Caco-2 (cell line): Measurements from ENCODE around the gene NPAS2. TPM values are rescaled to one million over a fixed set of nuclear protein-coding genes. Genes with fewer than 3 reads are reported as not detected.

ENCODE experiments used
- BruUV-seq: library from RNA; stranded (reverse); fragments of 400-500 nt; replicated peaks from 2 replicates; lab custom pipeline; 2021; lab: Mats Ljungman, UMichigan
- CTCF ChIA-PET: fragments of 300-600 bp; sonication (Branson Sonifier 250); formaldehyde crosslinking; loops from one replicate; lab custom pipeline; 2022; ENCODE audit warnings: antibody characterized with exemption; lab: Charles Lee
- POLR2A ChIA-PET: fragments of 300-600 bp; sonication (Branson Sonifier 250); formaldehyde crosslinking; loops from one replicate; lab custom pipeline; 2022; ENCODE audit warnings: antibody characterized with exemption; lab: Charles Lee
- DNase-seq, 2 experiments: peaks; one replicate each; pipeline versions ENCODE4 v3.0.0 to v3.0.0-alpha.2; 2020 to 2022
- H3K27me3 ChIP-seq: replicated peaks from 2 replicates; pipeline ENCODE4 v1.6.0; 2011; ENCODE audit warnings: low read length; ENCODE audit not compliant: control insufficient read depth, insufficient read depth
- H3K36me3 ChIP-seq: 2 replicates; pipeline ENCODE4 v1.5.1; 2011; ENCODE audit warnings: low read length; ENCODE audit not compliant: control insufficient read depth, insufficient read depth
- H3K4me1 ChIP-seq: fragments of 250-450 bp; sonication (Bioruptor Pico); 2 replicates; pipeline ENCODE4 v1.5.1; 2020; ENCODE audit warnings: mild to moderate bottlenecking
- H3K4me3 ChIP-seq: 2 replicates; pipeline ENCODE4 v1.5.1; 2011; ENCODE audit warnings: low read depth, mild to moderate bottlenecking, control low read depth, low read length
- H3K9me3 ChIP-seq: fragments of 250-450 bp; sonication (Bioruptor Pico); 2 replicates; pipeline ENCODE4 v1.5.1; 2020; ENCODE audit warnings: mild to moderate bottlenecking, moderate library complexity
- H3K27ac Mint-ChIP-seq: one replicate; pipeline ENCODE4 v1.8.0; 2022; ENCODE audit warnings: mixed read lengths; ENCODE audit not compliant: unreplicated experiment
- H3K27me3 Mint-ChIP-seq: one replicate; pipeline ENCODE4 v1.8.0; 2022; ENCODE audit warnings: mixed read lengths; ENCODE audit not compliant: insufficient read depth, unreplicated experiment
- H3K36me3 Mint-ChIP-seq: one replicate; pipeline ENCODE4 v1.8.0; 2022; ENCODE audit warnings: mild to moderate bottlenecking, mixed read lengths; ENCODE audit not compliant: insufficient read depth, unreplicated experiment
- H3K4me1 Mint-ChIP-seq: one replicate; pipeline ENCODE4 v1.8.0; 2022; ENCODE audit warnings: low read depth, mixed read lengths; ENCODE audit not compliant: unreplicated experiment
- H3K4me3 Mint-ChIP-seq: one replicate; pipeline ENCODE4 v1.8.0; 2022; ENCODE audit warnings: mild to moderate bottlenecking, moderate library complexity, mixed read lengths; ENCODE audit not compliant: unreplicated experiment
- H3K9me3 Mint-ChIP-seq: one replicate; pipeline ENCODE4 v1.8.0; 2022; ENCODE audit warnings: mixed read lengths; ENCODE audit not compliant: unreplicated experiment
- CTCF ChIP-seq, 2 experiments: fragments of 200-600 bp in 1 of 2; IDR thresholded peaks; 1 replicate in 1 of 2; 2 replicates in 1 of 2; pipeline versions ENCODE4 v1.5.1 to v1.8.0; 2011 to 2022; ENCODE audit warnings: antibody characterized with exemption in 1 of 2, control low read depth in 1 of 2, inconsistent platforms in 1 of 2, low read depth in 1 of 2, low read length in 1 of 2, mild to moderate bottlenecking in 1 of 2, moderate library complexity in 1 of 2; ENCODE audit not compliant: insufficient read depth in 1 of 2, severe bottlenecking in 1 of 2, unreplicated experiment in 1 of 2
- intact Hi-C: fragments of 100-400 bp; cut with micrococcal nuclease; formaldehyde crosslinking; loops from one replicate; pipeline ENCODE4 v1.10.0; 2022; ENCODE audit not compliant: unreplicated experiment
- total RNA-seq: library from RNA; stranded (reverse); gene quantifications from 2 replicates; pipeline ENCODE4 v1.2.3, GENCODE V29; 2022

Gene NPAS2
- total RNA-seq, 1 experiment from 2014 or later: 2.8 TPM

DNA sequence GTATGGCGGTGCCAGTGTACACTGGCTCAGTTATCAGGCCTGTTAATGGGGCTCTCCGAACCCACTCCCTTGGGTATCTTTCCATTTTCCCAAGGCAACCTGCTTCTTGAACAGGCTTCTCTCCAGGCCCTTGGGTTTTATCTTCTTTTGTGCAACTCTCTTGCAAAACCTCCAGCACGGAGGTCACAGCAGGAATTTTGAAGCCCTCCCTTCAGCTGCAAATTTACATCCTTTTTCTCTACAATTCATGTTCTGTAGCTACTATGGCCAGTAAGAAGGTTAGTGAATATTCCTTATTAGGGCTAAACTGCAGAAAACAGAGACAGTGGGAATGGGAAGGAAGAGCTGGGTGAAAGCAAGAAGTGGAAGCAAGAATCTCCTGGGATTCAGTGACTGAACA, 10.4 kb upstream of the NPAS2 start:
- H3K36me3 ChIP-seq: no peaks in the 10 kb centered on the region
- H3K4me1 Mint-ChIP-seq: no peaks in the 10 kb centered on the region
- ChIA-PET CTCF (no interaction called here), POLR2A (no interaction called here)
- no peaks in the 10 kb centered on the region for H3K27me3 ChIP-seq
- intact Hi-C loops: no loop called here
- peaks cover 19% of the 10 kb centered on the region for H3K27me3 Mint-ChIP-seq
- no TSS peak for BruUV-seq
- no peak overlapping the region for H3K4me3 Mint-ChIP-seq
- no peak overlapping the region for H3K27ac Mint-ChIP-seq
- no peak for TF ChIP-seq CTCF (IDR thresholded peaks at IDR 0.05; ENCODE audit: insufficient read depth in 1 of 2, low read depth in 1 of 2, low read length in 1 of 2, severe bottlenecking in 1 of 2, unreplicated experiment in 1 of 2)
- H3K36me3 Mint-ChIP-seq: no peaks in the 10 kb centered on the region
- H3K9me3 Mint-ChIP-seq: no peaks in the 10 kb centered on the region
- no peaks in the 10 kb centered on the region for H3K4me1 ChIP-seq
- DNase-seq: no peak
- H3K9me3 ChIP-seq: no peaks in the 10 kb centered on the region
- no peak overlapping the region for H3K4me3 ChIP-seq

DNA sequence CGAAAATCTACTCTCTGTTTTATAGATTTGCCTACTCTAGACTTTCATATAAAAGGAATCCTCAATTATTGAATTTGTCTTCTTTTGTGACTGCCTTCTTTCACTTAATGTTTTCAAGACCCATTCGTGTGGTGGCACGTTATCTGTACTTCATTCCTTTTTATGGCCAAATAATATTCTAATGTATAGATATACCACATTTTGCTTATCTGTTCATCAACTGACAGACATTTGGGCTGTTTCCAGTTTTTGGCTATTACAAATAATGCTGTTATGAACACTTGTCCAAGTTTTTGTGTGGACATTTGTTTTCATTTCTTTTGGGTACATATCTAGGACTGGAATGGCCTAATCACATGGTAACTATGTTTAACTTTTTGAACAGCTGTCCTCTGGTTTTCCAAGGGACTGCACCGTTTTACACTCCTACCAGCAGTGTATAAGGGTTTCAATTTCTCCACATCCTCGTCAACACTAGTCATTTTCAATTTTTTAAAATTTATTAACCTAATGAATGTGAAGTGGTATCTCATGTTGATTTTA, 9.3 kb upstream of the NPAS2 start:
- Mint-ChIP-seq H3K4me3 (no peak overlapping the region), H3K27ac (no peak overlapping the region), H3K9me3 (no peaks in the 10 kb centered on the region), H3K4me1 (no peaks in the 10 kb centered on the region), H3K36me3 (no peaks in the 10 kb centered on the region), H3K27me3 (peaks cover 19% of the 10 kb centered on the region)
- BruUV-seq: no TSS peak
- H3K36me3 ChIP-seq: no peaks in the 10 kb centered on the region
- H3K4me3 ChIP-seq: no peak overlapping the region
- no peaks in the 10 kb centered on the region for H3K9me3 ChIP-seq
- TF ChIP-seq CTCF (IDR thresholded peaks at IDR 0.05; ENCODE audit: insufficient read depth in 1 of 2, low read depth in 1 of 2, low read length in 1 of 2, severe bottlenecking in 1 of 2, unreplicated experiment in 1 of 2): no peak
- CTCF ChIA-PET: no interaction called here
- no peaks in the 10 kb centered on the region for H3K4me1 ChIP-seq
- DNase-seq: no peak
- POLR2A ChIA-PET: no interaction called here
- intact Hi-C loops: no loop called here
- H3K27me3 ChIP-seq: no peaks in the 10 kb centered on the region; the same call in 1 of the 2 replicates

DNA sequence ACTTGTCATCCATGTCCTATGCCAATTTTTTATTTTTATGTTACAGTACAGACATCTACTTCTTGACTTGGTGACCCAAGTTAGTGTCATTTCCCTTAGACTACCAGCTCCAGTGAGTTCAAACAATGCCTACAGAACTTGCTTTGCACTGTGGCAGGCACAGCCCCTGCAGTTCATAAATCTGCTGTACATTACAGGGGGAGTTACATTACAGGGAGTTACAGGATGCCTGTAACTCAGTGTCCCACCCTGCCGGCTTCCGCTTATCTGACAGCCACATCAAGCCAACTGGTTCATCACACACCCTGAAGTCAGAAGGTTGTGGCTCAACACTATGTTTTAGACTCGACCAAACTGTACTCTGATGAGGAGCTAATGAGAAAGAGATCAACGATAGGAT, 7.8 kb upstream of the NPAS2 start:
- no peaks in the 10 kb centered on the region for H3K36me3 Mint-ChIP-seq
- DNase-seq: no peak
- Histone ChIP-seq H3K4me1 (no peaks in the 10 kb centered on the region), H3K4me3 (no peak overlapping the region), H3K9me3 (no peaks in the 10 kb centered on the region), H3K27me3 (no peaks in the 10 kb centered on the region; the same call in 1 of the 2 replicates), H3K36me3 (no peaks in the 10 kb centered on the region)
- ChIA-PET CTCF (no interaction called here), POLR2A (no interaction called here)
- peaks cover 19% of the 10 kb centered on the region for H3K27me3 Mint-ChIP-seq
- no peak overlapping the region for H3K4me3 Mint-ChIP-seq
- H3K4me1 Mint-ChIP-seq: no peaks in the 10 kb centered on the region
- intact Hi-C loops: no loop called here
- TF ChIP-seq CTCF (IDR thresholded peaks at IDR 0.05; ENCODE audit: insufficient read depth in 1 of 2, low read depth in 1 of 2, low read length in 1 of 2, severe bottlenecking in 1 of 2, unreplicated experiment in 1 of 2): no peak
- no peak overlapping the region for H3K27ac Mint-ChIP-seq
- no TSS peak for BruUV-seq
- no peaks in the 10 kb centered on the region for H3K9me3 Mint-ChIP-seq
